ENCODE results near the gene XK. TPM values are rescaled to one million over a fixed set of nuclear protein-coding genes. Genes with fewer than 3 reads are reported as not detected.
"Not testable (repeated sequence)": the region's sequence is repeated elsewhere in the genome, so short reads cannot be mapped to it uniquely, and the experiment has no call there.

XK gene, protein sequence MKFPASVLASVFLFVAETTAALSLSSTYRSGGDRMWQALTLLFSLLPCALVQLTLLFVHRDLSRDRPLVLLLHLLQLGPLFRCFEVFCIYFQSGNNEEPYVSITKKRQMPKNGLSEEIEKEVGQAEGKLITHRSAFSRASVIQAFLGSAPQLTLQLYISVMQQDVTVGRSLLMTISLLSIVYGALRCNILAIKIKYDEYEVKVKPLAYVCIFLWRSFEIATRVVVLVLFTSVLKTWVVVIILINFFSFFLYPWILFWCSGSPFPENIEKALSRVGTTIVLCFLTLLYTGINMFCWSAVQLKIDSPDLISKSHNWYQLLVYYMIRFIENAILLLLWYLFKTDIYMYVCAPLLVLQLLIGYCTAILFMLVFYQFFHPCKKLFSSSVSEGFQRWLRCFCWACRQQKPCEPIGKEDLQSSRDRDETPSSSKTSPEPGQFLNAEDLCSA
- total RNA-seq: 4.9 TPM

DNA sequence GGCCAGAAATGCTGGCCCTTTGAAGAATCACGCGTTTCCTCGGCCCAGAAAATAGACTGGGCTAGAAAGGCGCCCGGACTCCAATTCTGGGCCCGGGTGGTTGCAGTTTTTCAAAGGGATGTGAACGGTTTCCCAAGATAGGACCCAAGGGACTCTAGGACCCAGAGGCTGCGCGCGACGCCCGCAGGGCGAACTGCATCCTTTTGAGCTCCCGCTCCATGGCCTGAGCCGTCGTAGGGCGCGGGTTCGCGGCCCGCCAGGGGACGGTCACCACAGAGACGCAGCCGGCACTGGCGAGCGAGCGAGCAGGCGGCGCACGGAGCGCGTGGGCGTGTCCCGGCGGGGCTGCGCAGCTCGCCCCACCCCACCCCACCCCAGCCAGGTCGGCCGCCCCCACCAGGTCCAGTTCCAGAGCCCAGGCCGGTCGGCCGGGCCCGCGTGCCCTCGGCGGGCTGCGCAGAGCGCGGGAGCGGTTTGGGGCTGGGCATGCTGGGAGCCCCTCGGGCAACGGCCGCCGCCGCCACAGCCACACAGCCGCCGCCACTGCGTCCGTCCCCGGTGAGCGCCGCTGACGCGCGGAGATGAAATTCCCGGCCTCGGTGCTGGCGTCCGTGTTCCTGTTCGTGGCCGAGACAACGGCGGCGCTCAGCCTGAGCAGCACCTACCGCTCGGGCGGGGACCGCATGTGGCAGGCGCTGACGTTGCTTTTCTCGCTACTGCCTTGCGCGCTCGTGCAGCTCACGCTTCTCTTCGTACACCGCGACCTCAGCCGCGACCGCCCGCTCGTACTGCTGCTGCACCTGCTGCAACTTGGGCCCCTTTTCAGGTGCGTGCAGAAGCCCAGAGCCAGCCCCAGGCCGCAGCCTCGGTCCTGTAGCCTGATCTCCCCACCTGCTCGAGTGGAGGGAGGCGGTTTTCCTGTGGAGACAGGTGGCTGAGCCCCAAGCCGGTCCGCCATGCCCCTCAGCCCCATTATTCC, at the start of gene XK:
TSS of gene XK (plus strand) at position 411 of the 979 bp plus-strand sequence. CDS start at position 582, 171 bp downstream.
- DNase-seq (ENCODE audit: low spot score): peak; percentile 54

DNA sequence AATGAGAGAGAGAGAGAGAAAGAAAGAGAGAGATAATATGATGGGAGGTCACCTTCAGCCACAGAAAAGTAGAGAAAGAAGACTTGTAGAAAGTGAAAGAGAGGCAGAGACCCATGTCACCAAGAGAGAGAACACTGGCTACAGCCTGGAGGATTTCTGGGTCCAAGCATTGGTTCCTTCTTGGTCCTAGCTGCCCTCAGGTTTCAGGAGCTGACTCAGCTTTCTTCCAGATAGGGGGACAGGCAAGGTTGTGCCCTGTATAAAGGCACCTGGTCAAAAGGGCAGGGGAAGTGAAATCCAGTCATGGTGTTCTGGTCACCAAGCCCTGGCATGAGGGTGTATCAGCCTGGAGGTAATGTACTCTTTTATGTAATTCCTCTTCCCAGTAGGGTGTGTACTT, 47.5 kb upstream of the XK start:
- DNase-seq (ENCODE audit: low spot score): no peak

DNA sequence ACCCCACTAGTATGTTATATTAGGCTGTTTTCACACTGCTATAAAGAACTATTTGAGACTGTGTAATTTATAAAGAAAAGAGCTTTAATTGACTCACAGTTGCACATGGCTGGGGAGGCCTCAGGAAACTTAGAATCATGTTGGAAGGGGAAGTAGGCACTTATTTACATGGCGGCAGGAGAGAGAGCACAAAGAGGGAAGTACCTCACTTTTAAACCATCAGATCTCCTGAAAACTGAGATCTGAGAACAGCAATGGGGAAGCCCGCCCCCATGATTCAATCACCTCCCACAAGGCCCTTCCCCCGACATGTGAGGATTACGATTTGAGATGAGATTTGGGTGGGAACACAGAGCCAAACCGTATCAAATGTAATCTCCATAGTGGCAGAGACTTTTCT, 45.4 kb upstream of the XK start:
- DNase-seq (ENCODE audit: low spot score): no peak

DNA sequence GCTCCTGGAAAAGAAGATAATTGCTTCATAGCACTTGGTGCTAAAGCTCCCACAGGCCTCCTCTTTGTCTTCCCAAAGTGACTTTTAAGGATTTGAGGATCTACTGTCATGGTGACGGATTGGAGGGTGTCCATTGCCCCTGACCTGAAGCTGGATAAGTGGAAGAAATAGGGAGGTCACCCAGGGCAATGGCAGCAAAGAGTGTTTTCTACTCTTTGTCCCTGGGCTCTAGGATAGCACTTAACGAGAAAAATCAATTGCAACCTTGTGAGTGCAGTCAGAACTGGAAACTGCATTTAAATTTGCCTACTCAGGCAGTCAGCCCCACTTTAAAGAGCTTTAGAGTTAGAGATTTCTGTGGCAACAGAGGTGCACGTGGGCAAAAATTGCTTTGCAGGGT, 43.7 kb upstream of the XK start:
- no peak for DNase-seq (ENCODE audit: low spot score)

DNA sequence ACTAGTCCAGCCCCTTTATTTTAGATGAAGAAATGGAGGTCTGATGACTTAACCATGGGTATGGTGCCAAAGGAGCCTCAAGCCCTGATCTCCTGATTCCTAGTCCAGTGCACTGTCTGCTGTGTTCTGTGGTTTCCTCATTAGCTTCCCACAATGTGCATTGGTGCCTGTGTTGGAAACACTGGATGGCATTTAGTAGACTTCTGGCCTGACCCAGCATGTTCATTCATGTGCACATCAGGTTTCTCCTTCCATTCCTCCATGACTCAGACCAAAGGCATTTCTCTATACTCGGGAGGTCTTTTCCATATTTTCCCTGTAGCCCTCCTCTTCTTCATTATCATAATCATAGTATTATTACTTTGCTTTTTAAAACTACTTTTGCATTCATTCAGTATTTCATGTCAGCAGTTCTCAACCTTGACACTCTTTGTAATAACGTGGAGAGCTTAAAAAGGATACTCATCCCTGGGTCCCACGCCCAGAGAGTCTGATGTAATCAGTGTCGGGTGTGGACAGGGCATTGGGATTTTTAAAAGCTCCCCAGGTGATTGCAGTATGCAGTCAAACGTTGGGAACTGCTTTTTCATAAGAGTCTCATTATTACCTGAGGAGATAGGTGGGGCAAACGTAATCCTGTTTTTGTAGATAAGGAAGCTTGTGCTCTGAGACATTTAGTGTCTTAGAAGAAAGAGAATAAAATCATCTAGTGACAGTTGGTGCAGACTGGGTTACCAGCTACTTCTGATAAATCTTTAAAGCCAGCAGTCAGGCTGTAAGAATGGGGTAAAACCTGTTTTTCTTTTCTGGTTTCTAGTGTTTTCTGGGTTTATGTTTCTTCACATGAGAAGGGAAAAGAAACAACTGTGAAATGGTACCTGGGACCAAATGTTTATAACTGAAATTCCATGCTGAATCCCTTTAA, 40.9 kb upstream of the XK start:
- DNase-seq (ENCODE audit: low spot score): no peak

DNA sequence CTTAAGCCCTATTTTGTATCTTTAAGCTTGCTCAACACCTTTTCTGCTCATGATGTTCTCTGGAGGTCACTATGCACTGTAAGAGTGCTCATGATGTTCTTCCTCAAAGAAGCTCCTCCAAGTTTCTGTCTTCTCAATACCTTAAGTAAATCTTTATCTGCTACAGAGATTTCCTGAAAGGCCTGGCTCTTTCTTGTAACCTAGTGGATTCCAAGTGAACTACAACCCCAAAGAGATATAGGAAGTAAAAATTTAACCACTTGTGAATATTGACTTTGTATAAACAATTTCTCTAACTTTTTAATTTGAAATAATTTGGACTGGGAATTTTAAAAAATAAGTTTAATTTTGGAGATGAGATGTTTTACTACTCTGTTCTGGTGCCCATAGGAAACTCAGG, 39.3 kb upstream of the XK start:
- DNase-seq (ENCODE audit: low spot score): no peak

DNA sequence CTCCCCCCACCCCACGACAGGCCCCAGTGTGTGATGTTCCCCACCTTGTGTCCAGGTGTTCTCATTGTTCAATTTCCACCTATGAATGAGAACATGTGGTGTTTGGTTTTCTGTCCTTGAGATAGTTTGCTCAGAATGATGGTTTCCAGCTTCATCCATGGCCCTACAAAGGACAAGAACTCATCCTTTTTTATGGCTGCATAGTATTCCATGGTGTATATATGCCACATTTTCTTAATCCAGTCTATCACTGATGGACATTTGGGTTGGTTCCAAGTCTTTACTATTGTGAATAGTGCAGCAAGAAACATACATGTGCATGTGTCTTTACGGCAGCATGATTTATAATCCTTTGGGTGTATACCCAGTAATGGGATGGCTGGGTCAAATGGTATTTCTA, 34.7 kb upstream of the XK start:
- DNase-seq (ENCODE audit: low spot score): not testable (repeated sequence)

DNA sequence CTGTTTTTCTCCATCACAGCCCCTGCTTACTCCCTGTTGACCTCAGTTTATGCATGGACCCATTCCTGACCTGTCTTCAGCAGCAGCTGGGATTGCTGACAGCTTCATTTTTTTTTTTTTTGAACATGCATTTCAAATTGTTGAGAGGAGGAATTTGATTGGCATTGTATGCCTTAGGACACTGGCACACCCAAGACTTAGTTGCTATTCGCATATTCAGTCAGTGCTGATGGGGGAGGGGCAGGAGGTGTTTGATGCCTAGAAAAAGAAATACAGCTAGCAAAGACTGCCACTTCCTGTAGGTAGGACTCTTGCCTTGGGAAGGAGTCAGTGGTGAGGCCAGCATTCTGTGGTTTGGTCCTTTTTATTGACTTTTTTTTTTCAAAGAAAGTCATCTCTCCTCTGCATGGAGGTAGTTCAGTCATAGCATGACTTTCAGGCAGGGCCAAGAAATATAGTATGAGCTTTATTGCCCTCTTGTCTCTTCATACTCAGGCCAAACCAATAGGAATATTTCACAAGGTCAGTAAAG, 33.6 kb upstream of the XK start:
- no peak for DNase-seq (ENCODE audit: low spot score)

DNA sequence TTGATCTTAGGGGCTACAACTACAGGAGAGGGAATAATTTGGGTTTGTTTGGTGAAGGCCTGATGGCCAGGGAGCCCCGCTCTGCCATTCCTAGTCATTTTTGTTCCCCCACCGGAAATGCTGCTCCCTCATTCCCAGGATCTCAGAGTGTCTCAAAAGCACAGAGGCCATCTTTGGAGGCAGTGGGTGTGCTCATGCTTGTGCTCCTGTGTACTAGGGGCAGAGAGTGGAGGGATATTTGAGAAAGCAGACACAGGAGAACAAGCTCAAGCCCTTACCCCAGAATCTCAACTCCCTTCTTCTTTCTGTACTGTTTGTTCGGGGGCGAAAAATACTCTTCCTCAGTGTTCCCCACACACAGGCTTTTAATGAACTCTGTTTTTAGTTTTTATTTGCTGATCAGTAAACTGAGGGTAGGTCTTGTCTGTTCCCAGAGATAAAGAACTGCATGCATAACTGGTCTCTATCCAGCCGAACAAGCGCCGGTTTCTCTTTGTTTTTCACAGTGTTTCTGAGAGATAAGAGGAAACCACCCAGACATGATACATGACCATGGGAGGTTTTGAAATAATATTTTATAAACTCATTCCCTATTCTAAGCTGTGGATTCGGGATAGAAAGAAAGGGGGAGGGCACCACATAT, 32.9 kb upstream of the XK start:
- no peak for DNase-seq (ENCODE audit: low spot score)

DNA sequence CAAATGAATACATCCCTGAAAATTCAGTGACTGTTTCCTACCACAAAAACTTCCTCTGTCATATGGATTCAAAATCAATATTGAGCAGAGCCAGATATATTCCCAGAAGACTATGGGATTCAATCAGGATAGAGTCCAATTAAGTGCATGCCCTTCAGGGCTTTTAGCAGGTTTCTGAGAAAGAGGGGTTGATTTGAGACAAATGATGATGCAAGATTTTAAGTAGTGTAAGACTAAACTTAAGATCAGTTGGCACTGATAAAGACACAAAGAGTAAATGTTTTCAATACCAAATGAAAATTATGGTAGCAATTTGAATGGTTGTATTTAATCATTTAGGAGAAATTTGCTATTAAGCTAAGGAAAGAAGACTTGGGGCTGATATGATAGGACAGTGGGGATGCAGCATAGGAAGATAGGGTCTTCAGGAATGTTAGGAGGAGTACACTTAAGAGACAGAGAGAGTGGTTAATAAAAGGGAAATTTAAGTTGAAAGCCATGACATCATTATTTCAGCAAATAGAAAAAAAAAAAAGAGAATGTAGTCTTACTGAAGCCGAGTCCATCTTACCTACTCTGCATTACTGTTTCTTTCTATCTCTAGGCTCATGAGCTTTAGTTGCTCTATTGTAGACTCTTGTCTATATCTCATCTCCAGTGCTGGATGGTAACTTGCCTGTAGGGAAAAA, 32.0 kb upstream of the XK start:
- DNase-seq (ENCODE audit: low spot score): no peak

DNA sequence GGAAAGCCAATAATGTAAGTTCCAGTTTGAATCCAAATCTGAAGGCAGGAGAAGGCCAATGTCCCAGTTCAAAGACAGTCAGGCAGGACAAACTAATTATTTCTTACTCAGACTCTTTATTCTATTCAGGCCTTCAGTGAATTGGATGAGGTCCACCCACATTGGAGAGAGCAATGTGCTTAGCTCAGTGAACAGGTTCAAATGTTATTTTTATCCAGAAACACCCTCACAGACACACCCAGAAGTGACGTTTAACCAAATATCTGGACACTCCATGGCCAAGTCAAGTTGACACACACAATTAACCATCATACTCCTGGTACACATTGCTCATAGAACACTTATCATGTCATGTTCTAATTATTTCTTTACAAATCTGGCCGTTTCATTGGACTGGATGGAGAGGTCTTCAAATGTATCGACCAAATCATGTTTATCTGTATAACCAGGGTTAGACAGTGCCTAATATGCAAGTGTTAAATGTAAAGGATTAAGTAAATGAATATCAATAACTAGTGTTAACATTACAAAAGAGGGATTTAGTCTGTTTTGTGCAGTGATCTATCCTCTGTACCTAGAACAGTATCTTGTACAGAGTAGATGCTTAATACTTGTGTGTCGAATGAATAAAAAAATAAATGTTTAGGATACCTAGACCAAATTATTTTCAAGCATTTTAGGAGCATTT, 27.1 kb upstream of the XK start:
- no peak for DNase-seq (ENCODE audit: low spot score)

DNA sequence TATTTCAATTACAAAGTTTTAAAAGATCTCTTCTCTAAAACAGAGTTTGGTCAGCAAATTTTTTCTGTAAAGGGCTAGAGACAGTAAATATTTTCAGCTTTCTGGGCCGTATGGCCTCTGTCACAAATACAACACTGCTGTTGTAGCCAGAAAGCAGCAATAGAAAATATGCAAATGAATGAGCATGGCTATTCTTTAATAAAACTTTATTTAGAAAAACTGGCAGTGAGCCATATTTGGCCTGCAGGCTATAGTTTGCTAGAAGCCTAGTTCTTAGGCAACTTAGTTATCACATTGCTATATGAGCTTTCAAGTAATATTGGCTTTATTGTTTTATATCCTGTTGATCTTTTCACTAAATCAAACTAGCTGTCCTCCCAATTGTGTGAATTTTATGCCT, 26.5 kb upstream of the XK start:
- DNase-seq (ENCODE audit: low spot score): no peak

DNA sequence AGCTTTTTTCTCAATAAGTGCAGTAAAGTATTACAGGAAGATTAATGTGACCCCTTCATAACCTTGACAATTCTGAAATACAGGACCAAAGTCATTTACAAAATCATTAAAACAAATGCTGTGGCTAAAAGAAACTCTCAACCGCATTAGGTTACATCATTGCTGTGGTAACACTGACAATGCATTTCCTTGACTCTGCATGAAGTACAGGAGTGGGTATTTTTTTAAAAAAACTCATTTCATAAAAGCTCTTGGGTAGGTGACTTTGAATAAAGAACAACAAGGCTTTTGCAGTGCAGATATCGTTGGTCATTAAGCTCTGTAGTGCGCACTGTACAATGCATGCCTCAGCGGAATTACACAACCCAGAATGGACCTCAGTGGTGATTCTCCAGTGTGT, 23.4 kb upstream of the XK start:
- no peak for DNase-seq (ENCODE audit: low spot score)

DNA sequence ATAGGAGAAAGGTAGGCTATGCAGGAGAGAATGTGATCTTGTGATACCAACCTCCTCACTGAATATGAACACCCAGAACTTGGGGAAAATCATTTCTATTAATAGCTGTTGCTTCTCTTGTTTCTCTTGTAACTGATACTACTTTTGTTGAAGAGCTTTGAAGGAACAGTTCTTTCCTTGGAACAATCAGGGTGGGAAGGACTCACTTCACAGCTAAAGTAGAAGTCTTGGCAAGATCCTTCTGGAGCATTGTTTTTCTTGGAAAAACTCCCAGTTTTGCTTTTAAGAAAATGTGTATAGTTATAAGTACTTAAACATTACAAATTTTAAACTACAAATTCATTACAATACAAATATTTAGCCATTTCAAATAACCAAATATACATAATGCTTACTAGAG, 19.1 kb upstream of the XK start:
- no peak for DNase-seq (ENCODE audit: low spot score)

DNA sequence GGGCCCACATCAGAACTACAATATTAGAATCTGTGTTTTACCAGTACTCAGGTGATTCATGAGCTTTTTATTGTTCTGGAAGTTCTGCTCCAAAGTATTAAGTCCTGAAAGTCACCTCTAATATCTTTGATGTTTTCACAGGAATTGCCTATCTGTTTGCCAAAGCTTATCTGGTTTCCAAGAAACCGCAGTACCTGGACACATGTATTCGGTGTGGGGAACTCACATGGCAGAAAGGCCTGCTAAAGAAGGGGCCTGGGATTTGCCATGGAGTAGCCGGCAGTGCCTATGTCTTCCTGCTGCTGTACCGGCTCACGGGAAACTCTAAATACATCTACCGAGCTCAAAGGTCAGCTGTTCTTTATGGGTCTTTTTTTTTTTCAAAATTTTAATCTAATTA, 18.4 kb upstream of the XK start:
- DNase-seq (ENCODE audit: low spot score): no peak

DNA sequence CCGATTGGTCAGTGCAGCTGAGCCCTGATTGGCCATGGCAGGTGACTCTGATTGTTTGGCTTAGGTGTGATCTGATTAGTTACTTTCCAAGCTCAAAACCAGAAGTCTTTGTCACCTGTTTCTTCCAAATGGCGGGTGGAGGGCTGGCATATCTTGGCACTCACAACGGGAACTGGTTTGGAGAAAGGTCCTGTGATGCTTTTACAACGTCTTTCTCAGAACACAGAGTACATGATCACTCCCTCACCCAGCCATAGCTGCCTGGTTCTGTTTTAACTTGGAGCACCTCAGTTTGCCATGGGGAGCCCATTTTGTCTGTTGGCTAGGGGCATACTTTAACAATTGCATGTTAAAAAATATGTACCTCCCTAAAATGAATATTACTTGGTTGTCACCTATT, 13.0 kb upstream of the XK start:
- no peak for DNase-seq (ENCODE audit: low spot score)

DNA sequence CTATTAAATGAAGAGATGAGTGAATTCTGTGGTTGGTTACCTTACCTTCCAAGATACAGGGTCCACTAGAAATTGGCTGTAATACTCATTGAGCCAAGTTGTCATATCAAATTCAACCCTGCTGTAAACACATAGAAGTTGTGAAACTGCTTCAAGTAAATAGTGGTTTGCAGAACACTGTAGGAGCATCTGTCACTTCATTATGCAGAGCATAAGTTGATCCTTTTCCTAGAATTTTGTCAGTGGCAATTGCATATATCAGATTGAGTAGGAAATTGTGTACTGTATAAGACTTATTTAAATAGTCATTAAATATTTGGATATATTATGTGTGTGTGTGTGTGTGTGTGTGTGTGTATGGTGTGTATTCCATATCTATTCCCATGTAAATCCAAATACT, 8.8 kb upstream of the XK start:
- no peak for DNase-seq (ENCODE audit: low spot score)

DNA sequence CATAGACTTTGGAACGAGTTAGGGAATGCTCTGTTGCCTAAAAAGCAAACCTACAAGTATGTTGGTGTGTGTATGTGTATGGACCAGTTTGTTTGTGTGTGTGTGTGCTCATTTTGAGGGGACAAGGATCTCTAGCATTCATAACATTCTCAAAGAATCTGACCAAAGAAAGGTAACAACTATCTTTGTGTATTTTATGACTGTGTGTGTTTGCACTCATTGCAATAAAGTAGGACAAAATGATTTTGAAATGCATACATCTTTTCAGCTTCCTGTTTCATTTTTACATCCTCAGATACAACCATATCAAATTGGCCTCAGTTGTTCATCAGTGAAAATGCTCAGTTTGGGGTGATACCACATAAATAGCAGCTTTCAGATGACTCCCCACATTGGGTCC, 8.3 kb upstream of the XK start:
- no peak for DNase-seq (ENCODE audit: low spot score)

DNA sequence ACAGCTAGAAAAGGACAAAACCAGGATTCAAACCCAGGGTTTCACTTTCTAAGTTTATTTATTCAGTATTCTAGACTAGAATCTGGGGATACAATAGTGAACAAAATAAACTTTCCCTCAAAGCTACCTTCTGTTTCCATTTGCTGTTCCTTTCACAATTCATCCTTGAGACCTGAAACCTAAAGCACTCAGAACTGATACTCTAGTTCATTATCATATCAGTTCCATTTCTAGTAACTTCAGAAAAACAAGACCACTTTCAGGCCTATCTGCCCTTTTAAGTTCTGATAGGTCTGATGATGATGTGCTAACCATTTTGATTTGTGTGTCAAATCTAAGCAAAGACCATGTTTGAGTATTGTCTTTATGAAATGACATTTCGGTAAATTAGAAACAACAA, 7.8 kb upstream of the XK start:
- no peak for DNase-seq (ENCODE audit: low spot score)

DNA sequence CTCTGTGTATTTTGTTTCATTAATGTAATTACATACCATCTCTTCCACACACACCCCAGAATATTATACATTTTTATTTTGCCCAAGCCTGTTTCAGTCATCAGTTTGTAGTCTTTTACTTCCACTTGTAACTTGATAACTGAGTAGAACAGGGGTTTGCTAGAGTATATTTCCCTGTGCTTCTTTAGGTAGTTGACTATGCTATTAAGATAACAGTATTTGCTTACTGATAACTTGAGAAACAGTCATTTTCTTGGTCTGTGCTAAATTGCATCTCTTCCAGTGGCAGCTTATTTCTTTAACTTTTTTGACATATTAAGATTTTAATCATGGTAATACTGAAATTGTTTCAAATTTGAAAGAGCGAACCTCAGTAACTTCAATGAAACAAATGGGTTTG, 7.0 kb upstream of the XK start:
- DNase-seq (ENCODE audit: low spot score): no peak

Data from ureter (tissue), 1 donor.